ENCODE results near the gene OFD1.

The OFD1 gene

DNA sequence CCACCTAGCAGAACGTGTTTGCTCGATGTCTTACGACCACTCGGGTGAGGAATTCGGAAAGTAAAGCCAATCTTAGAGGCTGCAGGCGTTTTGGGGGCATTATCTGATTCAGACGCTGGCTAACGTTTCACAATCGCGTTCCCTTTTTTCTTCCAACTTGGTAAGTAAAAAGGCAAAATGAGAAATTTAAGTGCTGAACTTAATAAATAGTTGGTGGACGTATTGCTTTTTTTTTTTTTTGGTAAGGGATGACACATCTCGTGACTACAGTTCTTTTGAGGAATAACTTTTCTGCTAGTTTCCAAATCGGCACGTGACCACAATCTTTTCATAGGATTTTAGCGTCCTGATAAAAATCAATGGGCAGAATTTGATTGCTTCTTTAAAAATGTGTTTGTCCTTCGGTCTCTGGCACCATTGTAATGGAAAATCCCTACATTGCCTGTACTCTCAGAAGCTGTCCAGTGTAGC is 44.8 kb upstream of the OFD1 start:
- DNase-seq, result no peak
- H3K4me1 Mint-ChIP-seq, result peaks cover 41% of the 10 kb centered on the region
- H3K9me3 Mint-ChIP-seq, result peaks cover 28% of the 10 kb centered on the region
- H3K27ac Mint-ChIP-seq, result peak overlapping the region; percentile 97
- peak overlapping the region; percentile 95 for H3K4me3 Mint-ChIP-seq
- H3K36me3 Mint-ChIP-seq (ENCODE audit: low read depth), result peaks cover 5% of the 10 kb centered on the region
- TF ChIP-seq, protein P1, sequence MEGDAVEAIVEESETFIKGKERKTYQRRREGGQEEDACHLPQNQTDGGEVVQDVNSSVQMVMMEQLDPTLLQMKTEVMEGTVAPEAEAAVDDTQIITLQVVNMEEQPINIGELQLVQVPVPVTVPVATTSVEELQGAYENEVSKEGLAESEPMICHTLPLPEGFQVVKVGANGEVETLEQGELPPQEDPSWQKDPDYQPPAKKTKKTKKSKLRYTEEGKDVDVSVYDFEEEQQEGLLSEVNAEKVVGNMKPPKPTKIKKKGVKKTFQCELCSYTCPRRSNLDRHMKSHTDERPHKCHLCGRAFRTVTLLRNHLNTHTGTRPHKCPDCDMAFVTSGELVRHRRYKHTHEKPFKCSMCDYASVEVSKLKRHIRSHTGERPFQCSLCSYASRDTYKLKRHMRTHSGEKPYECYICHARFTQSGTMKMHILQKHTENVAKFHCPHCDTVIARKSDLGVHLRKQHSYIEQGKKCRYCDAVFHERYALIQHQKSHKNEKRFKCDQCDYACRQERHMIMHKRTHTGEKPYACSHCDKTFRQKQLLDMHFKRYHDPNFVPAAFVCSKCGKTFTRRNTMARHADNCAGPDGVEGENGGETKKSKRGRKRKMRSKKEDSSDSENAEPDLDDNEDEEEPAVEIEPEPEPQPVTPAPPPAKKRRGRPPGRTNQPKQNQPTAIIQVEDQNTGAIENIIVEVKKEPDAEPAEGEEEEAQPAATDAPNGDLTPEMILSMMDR (IDR thresholded peaks at IDR 0.05), result no peak
- no peaks in the 10 kb centered on the region for H3K27me3 Mint-ChIP-seq (ENCODE audit: low read depth, poor library complexity)

DNA sequence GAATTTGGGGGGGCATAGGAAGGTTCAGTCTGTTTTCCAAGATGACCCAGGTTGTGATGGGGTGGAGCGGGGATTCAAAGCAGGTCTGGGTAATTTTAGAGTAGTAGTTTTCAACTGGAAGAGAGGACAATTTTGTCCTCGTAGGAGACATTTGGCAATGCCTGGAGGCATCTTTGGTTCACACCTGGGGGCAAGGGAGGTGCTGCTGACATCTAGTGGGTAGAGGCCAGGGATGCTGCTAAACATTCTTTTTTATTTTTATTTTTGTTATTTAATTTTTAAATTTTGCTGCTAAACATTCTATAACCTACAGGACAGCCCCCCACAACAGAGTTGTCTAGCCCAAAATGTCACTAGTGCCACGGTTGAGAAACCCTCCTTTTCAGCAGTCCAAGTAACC is 43.7 kb upstream of the OFD1 start:
- H3K4me3 Mint-ChIP-seq, result peak overlapping the region; percentile 95
- H3K27ac Mint-ChIP-seq, result no peak overlapping the region
- no peaks in the 10 kb centered on the region for H3K27me3 Mint-ChIP-seq (ENCODE audit: low read depth, poor library complexity)
- TF ChIP-seq, protein P1 (IDR thresholded peaks at IDR 0.05), result no peak
- peaks cover 50% of the 10 kb centered on the region for H3K4me1 Mint-ChIP-seq
- no peak for DNase-seq
- peaks cover 10% of the 10 kb centered on the region for H3K36me3 Mint-ChIP-seq (ENCODE audit: low read depth)
- peaks cover 29% of the 10 kb centered on the region for H3K9me3 Mint-ChIP-seq

DNA sequence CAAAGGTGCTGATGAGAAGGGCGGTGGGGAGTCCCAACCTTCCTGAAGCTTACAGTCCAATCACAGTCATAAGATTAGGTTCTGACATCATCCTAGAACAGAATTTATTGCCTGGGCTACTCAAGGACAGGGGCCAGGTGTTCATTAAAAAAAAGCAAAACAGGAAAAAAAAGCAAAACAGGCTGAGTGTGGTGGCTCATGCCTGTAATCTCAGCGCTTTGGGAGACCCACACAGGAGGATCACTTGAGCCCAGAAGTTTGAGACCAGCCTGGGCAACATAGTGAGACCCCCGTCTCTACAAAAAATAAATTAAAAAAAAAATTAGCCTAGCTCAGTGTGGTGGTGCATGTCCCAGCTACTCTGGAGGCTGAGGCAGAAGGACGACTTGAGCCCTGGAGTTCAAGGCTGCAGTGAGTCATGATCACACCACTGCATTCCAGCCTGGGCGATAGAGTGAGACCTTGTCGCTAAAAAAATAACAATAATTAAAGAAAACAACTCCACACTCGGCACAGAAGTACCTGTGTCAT is 42.6 kb upstream of the OFD1 start:
- DNase-seq, result no peak
- Mint-ChIP-seq H3K4me3 (no peak overlapping the region), H3K27ac (no peak overlapping the region), H3K27me3 (ENCODE audit: low read depth, poor library complexity) (no peaks in the 10 kb centered on the region), H3K36me3 (ENCODE audit: low read depth) (peaks cover 10% of the 10 kb centered on the region), H3K9me3 (peaks cover 29% of the 10 kb centered on the region), H3K4me1 (peaks cover 50% of the 10 kb centered on the region)
- TF ChIP-seq, protein P1 (IDR thresholded peaks at IDR 0.05), result no peak

DNA sequence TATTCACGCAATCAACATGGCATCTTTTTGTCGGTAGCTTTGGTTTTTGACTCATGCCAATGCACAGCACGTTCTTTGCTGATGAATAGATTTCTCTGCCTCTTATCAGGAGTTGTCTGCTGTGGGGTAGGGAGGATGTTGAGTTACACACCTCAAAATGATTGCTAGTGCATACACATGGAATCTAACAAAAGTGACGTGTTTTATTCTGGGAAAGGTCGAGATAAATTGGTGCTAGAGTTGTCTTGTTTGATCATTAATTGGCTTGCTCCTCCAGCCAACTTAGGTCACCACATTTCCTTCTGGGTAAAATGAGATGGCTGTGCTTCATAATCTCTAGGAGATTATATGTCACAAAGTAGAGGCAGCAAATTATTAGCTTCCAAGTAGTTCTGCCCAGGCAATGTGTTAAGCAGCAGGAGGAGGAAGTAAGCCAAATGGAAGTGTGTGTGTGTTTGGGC is 41.7 kb upstream of the OFD1 start:
- no peak for DNase-seq
- Mint-ChIP-seq H3K4me3 (peak overlapping the region; percentile 15), H3K9me3 (peaks cover 25% of the 10 kb centered on the region), H3K4me1 (peaks cover 50% of the 10 kb centered on the region), H3K27me3 (ENCODE audit: low read depth, poor library complexity) (no peaks in the 10 kb centered on the region), H3K36me3 (ENCODE audit: low read depth) (peaks cover 15% of the 10 kb centered on the region), H3K27ac (no peak overlapping the region)
- TF ChIP-seq, protein P1 (IDR thresholded peaks at IDR 0.05), result no peak

DNA sequence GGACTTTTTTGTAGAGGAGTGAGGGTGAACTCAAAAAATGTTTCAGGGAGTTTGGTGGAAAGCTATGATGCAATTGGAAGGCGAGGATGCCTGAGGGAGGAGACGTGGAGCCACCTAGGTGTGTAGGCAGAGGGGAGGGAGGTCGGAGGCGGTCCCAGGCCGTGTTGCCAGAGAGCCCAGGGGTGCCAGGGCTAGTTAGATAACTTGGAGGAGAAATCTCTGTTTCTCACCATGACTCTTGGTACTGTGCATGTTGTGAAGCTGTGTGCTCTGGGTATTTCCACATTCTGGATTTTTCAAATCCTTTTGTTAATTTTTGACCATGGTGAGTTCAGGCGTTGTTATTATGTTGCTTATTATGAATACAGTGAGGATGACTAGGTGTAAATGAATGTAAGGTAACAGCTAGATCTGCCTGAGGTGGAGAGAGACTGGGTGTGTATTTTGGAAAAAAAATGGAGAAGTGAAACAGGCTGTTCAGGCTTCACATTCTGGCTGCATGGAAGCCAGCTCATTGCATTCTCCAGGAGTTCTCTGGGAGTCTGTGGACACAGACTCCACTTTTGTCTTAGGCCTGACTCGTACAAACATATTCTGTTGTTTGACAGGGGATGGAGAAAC is 41.1 kb upstream of the OFD1 start:
- peaks cover 23% of the 10 kb centered on the region for H3K9me3 Mint-ChIP-seq
- no peak overlapping the region for H3K4me3 Mint-ChIP-seq
- H3K27me3 Mint-ChIP-seq (ENCODE audit: low read depth, poor library complexity), result no peaks in the 10 kb centered on the region
- no peak for DNase-seq
- H3K36me3 Mint-ChIP-seq (ENCODE audit: low read depth), result peaks cover 15% of the 10 kb centered on the region
- H3K4me1 Mint-ChIP-seq, result peaks cover 52% of the 10 kb centered on the region
- TF ChIP-seq, protein P1 (IDR thresholded peaks at IDR 0.05), result no peak
- H3K27ac Mint-ChIP-seq, result no peak overlapping the region

DNA sequence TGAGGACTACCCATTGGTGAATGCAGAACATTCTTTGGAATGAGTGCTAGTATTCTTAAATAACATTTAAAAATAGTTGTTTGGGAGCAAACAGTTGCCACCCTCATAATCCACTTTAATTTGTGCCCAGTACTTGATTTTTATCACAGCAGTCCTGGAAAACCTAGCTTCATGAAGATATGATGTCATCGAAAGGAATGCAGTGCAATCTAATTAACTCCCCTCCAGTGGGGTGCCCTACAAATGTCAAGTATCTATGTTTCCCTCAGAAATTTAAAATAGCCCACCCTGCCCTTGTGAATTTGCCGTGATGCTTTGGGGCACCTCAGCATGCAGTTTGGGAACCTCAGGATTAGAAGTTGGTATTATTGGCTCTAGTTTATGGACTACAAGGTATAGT is 40.2 kb upstream of the OFD1 start:
- Mint-ChIP-seq H3K4me1 (peaks cover 49% of the 10 kb centered on the region), H3K27me3 (ENCODE audit: low read depth, poor library complexity) (no peaks in the 10 kb centered on the region), H3K27ac (no peak overlapping the region), H3K36me3 (ENCODE audit: low read depth) (peaks cover 18% of the 10 kb centered on the region), H3K9me3 (peaks cover 24% of the 10 kb centered on the region), H3K4me3 (no peak overlapping the region)
- TF ChIP-seq, protein P1 (IDR thresholded peaks at IDR 0.05), result no peak
- DNase-seq, result no peak
